PC-9 (cell line): ENCODE data around the gene RTF1. TPM values are rescaled to one million over a fixed set of nuclear protein-coding genes. Genes with fewer than 3 reads are reported as not detected.
"Not testable (repeated sequence)": the region's sequence is repeated elsewhere in the genome, so short reads cannot be mapped to it uniquely, and the experiment has no call there.

Experiments used
- BruUV-seq: library from RNA; stranded (reverse); fragments of 400-500 nt; replicated peaks from 2 replicates; lab custom pipeline; 2021; lab: Mats Ljungman, UMichigan
- CTCF ChIA-PET: fragments of 300-600 bp; sonication (Branson Sonifier 250); formaldehyde crosslinking; loops from one replicate; lab custom pipeline; 2022; ENCODE audit warnings: antibody characterized with exemption; lab: Charles Lee
- POLR2A ChIA-PET: fragments of 300-600 bp; sonication (Branson Sonifier 250); formaldehyde crosslinking; loops from one replicate; lab custom pipeline; 2022; ENCODE audit warnings: antibody characterized with exemption; ENCODE audit not compliant: unreplicated experiment; lab: Charles Lee
- DNase-seq, 2 experiments: peaks; one replicate each; pipeline versions ENCODE4 v3.0.0 to v3.0.0-alpha.2; 2015 to 2022; ENCODE audit warnings: mixed read lengths in 1 of 2
- H2AFZ ChIP-seq: fragments of 200-600 bp; sonication (generic); 2 replicates; pipeline ENCODE4 v1.8.1; 2017; ENCODE audit warnings: antibody characterized with exemption
- H3F3A ChIP-seq: fragments of 200-600 bp; sonication (generic); 2 replicates; pipeline ENCODE4 v1.8.1; 2017; ENCODE audit warnings: antibody characterized with exemption, mild to moderate bottlenecking, low read depth; ENCODE audit not compliant: insufficient read depth
- H3K27ac ChIP-seq: fragments of 200-600 bp; sonication (generic); 2 replicates; pipeline ENCODE4 v1.6.1; 2016; ENCODE audit warnings: mixed run types
- H3K27me3 ChIP-seq: fragments of 200-600 bp; sonication (generic); 2 replicates; pipeline ENCODE4 v1.6.1; 2016; ENCODE audit warnings: low read depth, mixed run types; ENCODE audit not compliant: insufficient read depth
- H3K36me3 ChIP-seq: fragments of 200-600 bp; sonication (generic); 2 replicates; pipeline ENCODE4 v1.6.1; 2016; ENCODE audit warnings: low read depth, mixed run types
- H3K4me1 ChIP-seq: fragments of 200-600 bp; sonication (generic); replicated peaks from 2 replicates; pipeline ENCODE4 v1.6.1; 2016; ENCODE audit warnings: mixed run types; ENCODE audit not compliant: insufficient read depth
- H3K4me2 ChIP-seq: fragments of 200-600 bp; sonication (generic); 2 replicates; pipeline ENCODE4 v1.6.1; 2017; ENCODE audit warnings: mixed run types
- H3K4me3 ChIP-seq: fragments of 200-600 bp; sonication (generic); 2 replicates; pipeline ENCODE4 v1.6.1; 2016; ENCODE audit warnings: mixed run types
- H3K79me2 ChIP-seq: fragments of 200-600 bp; sonication (generic); 2 replicates; pipeline ENCODE4 v1.6.1; 2017; ENCODE audit warnings: low read depth, mixed run types
- H3K9me2 ChIP-seq: fragments of 200-600 bp; sonication (generic); 2 replicates; pipeline ENCODE4 v1.8.1; 2017; ENCODE audit warnings: mild to moderate bottlenecking; ENCODE audit not compliant: insufficient read depth
- H3K9me3 ChIP-seq: fragments of 200-600 bp; sonication (generic); 2 replicates; pipeline ENCODE4 v1.8.1; 2016; ENCODE audit warnings: low read depth; ENCODE audit not compliant: insufficient read depth
- H4K20me1 ChIP-seq: fragments of 200-600 bp; sonication (generic); 2 replicates; pipeline ENCODE4 v1.8.1; 2017; ENCODE audit not compliant: insufficient read depth
- EZH2 ChIP-seq: fragments of 200-600 bp; sonication (generic); IDR thresholded peaks from 2 replicates; pipeline ENCODE4 v1.8.0; 2017; ENCODE audit warnings: antibody characterized with exemption, low read depth
- intact Hi-C: fragments of 100-400 bp; cut with micrococcal nuclease; formaldehyde crosslinking; loops from one replicate; pipeline ENCODE4 v1.10.0; 2022; ENCODE audit not compliant: unreplicated experiment
- total RNA-seq: library from RNA; stranded (reverse); gene quantifications from 2 replicates; pipeline ENCODE4 v1.2.3, GENCODE V29; 2021
- TF ChIP-seq, protein P1 (sequence below): fragments of 200-600 bp; sonication (generic); conservative IDR thresholded peaks from 2 replicates; pipeline ENCODE4 v1.6.1; 2017; ENCODE audit warnings: mixed run types, antibody characterized with exemption, mild to moderate bottlenecking, moderate library complexity

The RTF1 gene
- total RNA-seq, 1 experiment from 2014 or later: 55.7 TPM

- ChIA-PET CTCF (interaction anchor here (0.6 kb wide), 1 partner anchor 298 kb away, joined by 5 read pairs; no protein-coding TSS in a partner anchor), POLR2A (interaction anchor here (0.7 kb wide), 1 partner anchor 1048 kb away, joined by 20 read pairs; no protein-coding TSS in a partner anchor)
- 0 out of 2 replicates have a peak, but pooled peaks cover 7% of the 10 kb centered on the region for H3K79me2 ChIP-seq
- no peak for DNase-seq
- no peaks in the 10 kb centered on the region for H3F3A ChIP-seq
- H3K36me3 ChIP-seq: no peaks in the 10 kb centered on the region
- H3K9me2 ChIP-seq: no peaks in the 10 kb centered on the region
- intact Hi-C loops: no loop called here
- no peaks in the 10 kb centered on the region for H3K27me3 ChIP-seq
- no peak overlapping the region for H3K4me2 ChIP-seq
- H4K20me1 ChIP-seq: peaks cover 4% of the 10 kb centered on the region; the same call in 1 of the 2 replicates
- no peak overlapping the region for H2AFZ ChIP-seq
- BruUV-seq: no TSS peak
- H3K4me1 ChIP-seq: no peaks in the 10 kb centered on the region
- H3K9me3 ChIP-seq: no peaks in the 10 kb centered on the region
- no peak overlapping the region for H3K27ac ChIP-seq
- no peak overlapping the region for H3K4me3 ChIP-seq
- TF ChIP-seq, protein P1, sequence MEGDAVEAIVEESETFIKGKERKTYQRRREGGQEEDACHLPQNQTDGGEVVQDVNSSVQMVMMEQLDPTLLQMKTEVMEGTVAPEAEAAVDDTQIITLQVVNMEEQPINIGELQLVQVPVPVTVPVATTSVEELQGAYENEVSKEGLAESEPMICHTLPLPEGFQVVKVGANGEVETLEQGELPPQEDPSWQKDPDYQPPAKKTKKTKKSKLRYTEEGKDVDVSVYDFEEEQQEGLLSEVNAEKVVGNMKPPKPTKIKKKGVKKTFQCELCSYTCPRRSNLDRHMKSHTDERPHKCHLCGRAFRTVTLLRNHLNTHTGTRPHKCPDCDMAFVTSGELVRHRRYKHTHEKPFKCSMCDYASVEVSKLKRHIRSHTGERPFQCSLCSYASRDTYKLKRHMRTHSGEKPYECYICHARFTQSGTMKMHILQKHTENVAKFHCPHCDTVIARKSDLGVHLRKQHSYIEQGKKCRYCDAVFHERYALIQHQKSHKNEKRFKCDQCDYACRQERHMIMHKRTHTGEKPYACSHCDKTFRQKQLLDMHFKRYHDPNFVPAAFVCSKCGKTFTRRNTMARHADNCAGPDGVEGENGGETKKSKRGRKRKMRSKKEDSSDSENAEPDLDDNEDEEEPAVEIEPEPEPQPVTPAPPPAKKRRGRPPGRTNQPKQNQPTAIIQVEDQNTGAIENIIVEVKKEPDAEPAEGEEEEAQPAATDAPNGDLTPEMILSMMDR: no peak
- TF ChIP-seq EZH2: no peak
Measured at GRCh38 chr15:41438206-41438605, 21.3 kb downstream of the RTF1 start.

GRCh38 chr15:41438745-41439144 lies 21.9 kb downstream of the RTF1 start:
- H3K4me3 ChIP-seq, H3K27me3 ChIP-seq, H4K20me1 ChIP-seq, H3K4me2 ChIP-seq, H3K79me2 ChIP-seq, H2AFZ ChIP-seq, BruUV-seq, H3F3A ChIP-seq, H3K36me3 ChIP-seq, H3K4me1 ChIP-seq, H3K9me2 ChIP-seq, H3K27ac ChIP-seq, intact Hi-C loops, DNase-seq, H3K9me3 ChIP-seq: not testable (repeated sequence)
- ChIA-PET CTCF (interaction anchor here (0.6 kb wide), 1 partner anchor 299 kb away, joined by 5 read pairs; no protein-coding TSS in a partner anchor), POLR2A (interaction anchor here (0.7 kb wide), 1 partner anchor 1047 kb away, joined by 20 read pairs; no protein-coding TSS in a partner anchor)

DNA sequence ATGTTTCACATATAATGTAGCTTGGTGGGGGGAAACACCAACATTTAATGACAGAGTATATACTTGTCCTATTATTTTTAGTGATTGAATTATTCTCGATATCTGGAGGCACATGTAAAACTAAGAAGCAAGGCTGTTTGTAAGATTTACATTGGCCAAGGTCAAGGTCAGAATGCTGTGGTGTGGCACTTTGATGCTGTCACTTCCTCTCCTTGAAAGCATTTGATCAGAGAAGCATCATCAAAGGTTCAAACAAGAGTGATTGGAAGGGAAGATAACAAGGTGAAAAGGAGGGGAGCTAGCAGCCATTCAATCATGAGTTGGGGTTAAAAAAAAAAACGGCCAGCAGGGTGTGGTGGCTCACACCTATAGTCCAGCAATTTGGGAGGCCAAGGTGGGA lies 26.4 kb downstream of the RTF1 start:
- TF ChIP-seq, protein P1: no peak
- no peak for TF ChIP-seq EZH2
- intact Hi-C loops: no loop called here
- Histone ChIP-seq H3K27me3 (no peaks in the 10 kb centered on the region), H3K4me1 (no peaks in the 10 kb centered on the region), H3K9me2 (no peaks in the 10 kb centered on the region), H3K27ac (no peak overlapping the region), H3K36me3 (no peaks in the 10 kb centered on the region), H4K20me1 (no peaks in the 10 kb centered on the region), H3F3A (no peaks in the 10 kb centered on the region; the same call in 1 of the 2 replicates), H2AFZ (no peak overlapping the region), H3K79me2 (no peaks in the 10 kb centered on the region), H3K4me3 (no peak overlapping the region), H3K9me3 (no peaks in the 10 kb centered on the region), H3K4me2 (no peak overlapping the region)
- CTCF ChIA-PET: no interaction called here
- DNase-seq: no peak
- no TSS peak for BruUV-seq
- POLR2A ChIA-PET: no interaction called here

DNA sequence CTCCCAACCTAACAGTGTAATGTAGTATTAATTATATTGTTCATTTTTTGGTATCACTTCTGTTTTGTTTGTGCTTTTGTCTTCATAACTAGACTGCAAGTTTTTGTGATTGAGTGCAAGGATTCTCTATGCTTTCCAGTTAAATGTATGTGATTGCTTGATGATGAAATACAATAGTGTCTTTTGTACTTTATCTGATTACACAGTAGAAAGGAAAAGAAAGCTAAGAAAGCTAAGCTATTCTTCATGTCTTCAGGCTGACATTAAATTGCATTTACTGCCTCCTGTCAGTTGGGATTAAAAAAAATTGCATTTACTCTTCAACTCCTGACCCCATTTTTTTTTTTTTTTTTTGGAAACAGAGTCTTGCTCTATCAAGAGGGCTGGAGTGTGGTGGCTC lies 28.5 kb downstream of the RTF1 start:
- Histone ChIP-seq H3K79me2 (no peaks in the 10 kb centered on the region), H3K27ac (no peak overlapping the region), H3K27me3 (no peaks in the 10 kb centered on the region), H2AFZ (no peak overlapping the region), H4K20me1 (no peaks in the 10 kb centered on the region), H3K36me3 (no peaks in the 10 kb centered on the region), H3K4me1 (no peaks in the 10 kb centered on the region), H3K4me2 (no peak overlapping the region), H3K9me2 (no peaks in the 10 kb centered on the region), H3K4me3 (no peak overlapping the region), H3K9me3 (no peaks in the 10 kb centered on the region), H3F3A (no peaks in the 10 kb centered on the region; the same call in 1 of the 2 replicates)
- DNase-seq: no peak
- intact Hi-C loops: no loop called here
- POLR2A ChIA-PET: no interaction called here
- no TSS peak for BruUV-seq
- CTCF ChIA-PET: interaction anchor here (0.6 kb wide), 1 partner anchor 229 kb away, joined by 4 read pairs; no protein-coding TSS in a partner anchor
- TF ChIP-seq EZH2: no peak
- TF ChIP-seq, protein P1: no peak
